ENCODE results near the gene PRICKLE1.

The PRICKLE1 gene

GRCh38 chr12:42459336-42459847, 130.2 kb downstream of the PRICKLE1 start:
- H3K4me3 ChIP-seq (ENCODE audit: low read depth, low read length) = no peak overlapping the region
- no peak for DNase-seq (ENCODE audit: low read depth)
- TF ChIP-seq CTCF (IDR thresholded peaks at IDR 0.05; ENCODE audit: insufficient read depth, low read depth, low read length, missing control alignments) = no peak

- no peak for TF ChIP-seq CTCF (IDR thresholded peaks at IDR 0.05; ENCODE audit: insufficient read depth, low read depth, low read length, missing control alignments)
- no peak for DNase-seq (ENCODE audit: low read depth)
- no peak overlapping the region for H3K4me3 ChIP-seq (ENCODE audit: low read depth, low read length)
Observed at GRCh38 chr12:42458575-42458974, 131.0 kb downstream of the PRICKLE1 start.

GRCh38 chr12:42450248-42450647, 139.3 kb downstream of the PRICKLE1 start:
- H3K4me3 ChIP-seq (ENCODE audit: low read depth, low read length) = no peak overlapping the region
- no peak for DNase-seq (ENCODE audit: low read depth)
- TF ChIP-seq CTCF (IDR thresholded peaks at IDR 0.05; ENCODE audit: insufficient read depth, low read depth, low read length, missing control alignments) = no peak

GRCh38 chr12:42448841-42449240, 140.7 kb downstream of the PRICKLE1 start:
- DNase-seq (ENCODE audit: low read depth) = no peak
- H3K4me3 ChIP-seq (ENCODE audit: low read depth, low read length) = no peak overlapping the region
- no peak for TF ChIP-seq CTCF (IDR thresholded peaks at IDR 0.05; ENCODE audit: insufficient read depth, low read depth, low read length, missing control alignments)

- no peak overlapping the region for H3K4me3 ChIP-seq (ENCODE audit: low read depth, low read length)
- DNase-seq (ENCODE audit: low read depth) = no peak
- TF ChIP-seq CTCF (IDR thresholded peaks at IDR 0.05; ENCODE audit: insufficient read depth, low read depth, low read length, missing control alignments) = no peak
Observed at GRCh38 chr12:42447371-42447786, 142.2 kb downstream of the PRICKLE1 start.

- no peak for TF ChIP-seq CTCF (IDR thresholded peaks at IDR 0.05; ENCODE audit: insufficient read depth, low read depth, low read length, missing control alignments)
- no peak for DNase-seq (ENCODE audit: low read depth)
- no peak overlapping the region for H3K4me3 ChIP-seq (ENCODE audit: low read depth, low read length)
Observed at GRCh38 chr12:42446761-42447160, 142.8 kb downstream of the PRICKLE1 start.

- no peak overlapping the region for H3K4me3 ChIP-seq (ENCODE audit: low read depth, low read length)
- TF ChIP-seq CTCF (IDR thresholded peaks at IDR 0.05; ENCODE audit: insufficient read depth, low read depth, low read length, missing control alignments) = no peak
Observed at GRCh38 chr12:42445891-42446290, 143.7 kb downstream of the PRICKLE1 start.

More at GRCh38 chr12:42445891-42446290, 143.7 kb downstream of the PRICKLE1 start:
- DNase-seq (ENCODE audit: low read depth) = no peak

Measured in GM12865 (cell line).